Endothelial cell of umbilical vein (primary cell): ENCODE measurements around the gene BET1. TPM values are rescaled to one million over a fixed set of nuclear protein-coding genes. Genes with fewer than 3 reads are reported as not detected.

Experiments
- BruUV-seq: library from RNA; stranded (reverse); fragments of 400-500 nt; replicated peaks from 2 replicates; lab custom pipeline; 2021; lab: Mats Ljungman, UMichigan
- CTCF ChIA-PET: fragments of 300-600, 350-600 bp; sonication (Branson Sonifier 250); formaldehyde crosslinking; loops from one replicate; lab custom pipeline; 2021; ENCODE audit warnings: antibody characterized with exemption, inconsistent platforms; lab: Charles Lee
- POLR2A ChIA-PET: fragments of 300-600, 350-600 bp; sonication (Branson Sonifier 250); formaldehyde crosslinking; loops from one replicate; lab custom pipeline; 2021; ENCODE audit warnings: antibody characterized with exemption, inconsistent platforms; lab: Charles Lee
- DNase-seq: peaks from one replicate; pipeline ENCODE4 v3.0.0-alpha.2; 2011; ENCODE audit warnings: low read depth, low spot score
- FAIRE-seq: peaks from 2 replicates; lab custom pipeline; 2011; peaks lifted over from hg19 to GRCh38; lab: Jason Lieb, UNC
- H2AFZ ChIP-seq: 2 replicates; pipeline ENCODE4 v1.6.0; 2012; ENCODE audit warnings: low read depth, low read length, control low read depth, inconsistent platforms
- H3K27ac ChIP-seq: 2 replicates; pipeline ENCODE4 v1.5.1; 2011; ENCODE audit warnings: low read depth, mild to moderate bottlenecking, control low read depth, low read length, moderate library complexity; ENCODE audit not compliant: insufficient read depth
- H3K27me3 ChIP-seq, 2 experiments: 2 replicates each; pipeline versions ENCODE4 v1.6.0 to v1.6.1; 2011; ENCODE audit warnings: low read length in 2 of 2, mixed read lengths in 1 of 2; ENCODE audit not compliant: control insufficient read depth in 2 of 2, insufficient read depth in 2 of 2
- H3K36me3 ChIP-seq, 2 experiments: 2 replicates in 1 of 2; 3 replicates in 1 of 2; pipeline ENCODE4 v1.5.1; 2011; ENCODE audit warnings: low read length in 2 of 2, mild to moderate bottlenecking in 1 of 2, moderate library complexity in 1 of 2; ENCODE audit not compliant: control insufficient read depth in 2 of 2, insufficient read depth in 2 of 2; ENCODE audit errors: extremely low read depth in 1 of 2
- H3K4me1 ChIP-seq: 3 replicates; pipeline ENCODE4 v1.5.1; 2011; ENCODE audit warnings: mild to moderate bottlenecking, low read length; ENCODE audit not compliant: control insufficient read depth, insufficient read depth; ENCODE audit errors: extremely low read depth
- H3K4me2 ChIP-seq: 2 replicates; pipeline ENCODE4 v1.6.1; 2011; ENCODE audit warnings: low read length, control low read depth, mixed read lengths; ENCODE audit not compliant: insufficient read depth
- H3K4me3 ChIP-seq, 3 experiments: fragments of 200-600 bp in 1 of 3; sonication (generic), shearing (Covaris generic) in 1 of 3; replicated peaks in 1 of 3; 2 replicates each; pipeline ENCODE4 v1.5.1; 2011 to 2016; ENCODE audit warnings: control low read depth in 3 of 3, low read length in 3 of 3, mild to moderate bottlenecking in 2 of 3, inconsistent platforms in 1 of 3, low read depth in 1 of 3, moderate library complexity in 1 of 3; ENCODE audit not compliant: insufficient read depth in 1 of 3
- H3K79me2 ChIP-seq: 2 replicates; pipeline ENCODE4 v1.6.0; 2012; ENCODE audit warnings: low read length, inconsistent platforms; ENCODE audit not compliant: control insufficient read depth, insufficient read depth
- H3K9ac ChIP-seq: replicated peaks from 2 replicates; pipeline ENCODE3; 2011; ENCODE audit warnings: low read length, control low read depth; ENCODE audit not compliant: insufficient read depth; ENCODE audit errors: extremely low read depth
- H3K9me1 ChIP-seq: replicated peaks from 3 replicates; pipeline ENCODE4 v1.6.0; 2011; ENCODE audit warnings: mild to moderate bottlenecking, low read length; ENCODE audit not compliant: control insufficient read depth, insufficient read depth; ENCODE audit errors: extremely low read depth
- H3K9me3 ChIP-seq: replicated peaks from 2 replicates; pipeline ENCODE4 v1.5.1; 2012; ENCODE audit warnings: low read length, inconsistent platforms; ENCODE audit not compliant: control insufficient read depth, insufficient read depth
- H4K20me1 ChIP-seq: replicated peaks from 2 replicates; pipeline ENCODE3; 2011; ENCODE audit warnings: mild to moderate bottlenecking, low read length; ENCODE audit not compliant: control insufficient read depth, insufficient read depth; ENCODE audit errors: extremely low read depth
- EZH2 ChIP-seq: IDR thresholded peaks from 2 replicates; pipeline ENCODE4 v1.6.1; 2012; ENCODE audit warnings: borderline replicate concordance, low read depth, mild to moderate bottlenecking, moderate library complexity, low read length, inconsistent platforms; ENCODE audit not compliant: severe bottlenecking
- FOS ChIP-seq: IDR thresholded peaks from 2 replicates; pipeline ENCODE4 v1.6.1; 2011; ENCODE audit warnings: mild to moderate bottlenecking, low read length, moderate library complexity, borderline replicate concordance; ENCODE audit not compliant: insufficient read depth
- GATA2 ChIP-seq: IDR thresholded peaks from 2 replicates; pipeline ENCODE4 v1.7.0; 2011; ENCODE audit warnings: low read depth, mild to moderate bottlenecking, moderate library complexity, mixed read lengths, low read length; ENCODE audit not compliant: insufficient read length, insufficient read depth
- JUN ChIP-seq: IDR thresholded peaks from 2 replicates; pipeline ENCODE4 v1.6.1; 2011; ENCODE audit warnings: borderline replicate concordance, low read depth; ENCODE audit not compliant: insufficient read length, insufficient read depth
- MYC ChIP-seq: IDR thresholded peaks from one replicate; pipeline ENCODE4 v1.6.1; 2011; ENCODE audit warnings: mild to moderate bottlenecking, low read depth, low read length
- POLR2A ChIP-seq: IDR thresholded peaks from 2 replicates; pipeline ENCODE4 v1.6.1; 2012; ENCODE audit warnings: low read depth, mild to moderate bottlenecking, control low read depth, low read length
- POLR2AphosphoS5 ChIP-seq: IDR thresholded peaks from 2 replicates; pipeline ENCODE4 v1.6.1; 2012; ENCODE audit warnings: low read depth, mild to moderate bottlenecking, control low read depth, low read length, moderate library complexity; ENCODE audit not compliant: insufficient read depth
- dilution Hi-C: fragments of 300-500 bp; cut with MboI; formaldehyde crosslinking; loops from one replicate; pipeline ENCODE4 v1.15.0; 2019; ENCODE audit warnings: low sequenced_read_pairs; ENCODE audit not compliant: extremely low pct_ligation_motif_present
- intact Hi-C: fragments of 100-400 bp; cut with micrococcal nuclease; formaldehyde crosslinking; loops from one replicate; pipeline ENCODE4 v1.10.0; 2022
- polyA plus RNA-seq, 4 experiments: library from polyadenylated mRNA; depleted of rRNA in 3 of 4; stranded (reverse) in 3 of 4; unstranded in 1 of 4; fragments of >200 nt; gene quantifications; 2 replicates each; pipeline versions ENCODE4 v1.2.1 to v1.2.3, GENCODE V29; 2011 to 2012; ENCODE audit warnings: missing spikeins in 1 of 4
- total RNA-seq: library from RNA; stranded (reverse); gene quantifications from 2 replicates; pipeline ENCODE4 v1.2.3, GENCODE V29; 2021
- TF ChIP-seq, protein P1 (sequence below): IDR thresholded peaks from 2 replicates; pipeline ENCODE4 v1.6.1; 2011; ENCODE audit not compliant: insufficient read depth, insufficient read length
- TF ChIP-seq, protein P2 (sequence below), 2 donors: IDR thresholded peaks; 1 replicate in 1 of 2; 2 replicates in 1 of 2; pipeline ENCODE4 v1.5.1; 2011; ENCODE audit warnings: low read length in 2 of 2, mild to moderate bottlenecking in 2 of 2, moderate library complexity in 2 of 2, control low read depth in 1 of 2, inconsistent platforms in 1 of 2, low read depth in 1 of 2; ENCODE audit not compliant: insufficient read depth in 1 of 2; ENCODE audit errors: extremely low read depth in 1 of 2

Gene BET1
- total and polyA plus RNA-seq, 2 donors (not counting 3 experiments of a cell fraction or from before 2014, with no cell fraction given) = 21.9 to 28.4 TPM

DNA sequence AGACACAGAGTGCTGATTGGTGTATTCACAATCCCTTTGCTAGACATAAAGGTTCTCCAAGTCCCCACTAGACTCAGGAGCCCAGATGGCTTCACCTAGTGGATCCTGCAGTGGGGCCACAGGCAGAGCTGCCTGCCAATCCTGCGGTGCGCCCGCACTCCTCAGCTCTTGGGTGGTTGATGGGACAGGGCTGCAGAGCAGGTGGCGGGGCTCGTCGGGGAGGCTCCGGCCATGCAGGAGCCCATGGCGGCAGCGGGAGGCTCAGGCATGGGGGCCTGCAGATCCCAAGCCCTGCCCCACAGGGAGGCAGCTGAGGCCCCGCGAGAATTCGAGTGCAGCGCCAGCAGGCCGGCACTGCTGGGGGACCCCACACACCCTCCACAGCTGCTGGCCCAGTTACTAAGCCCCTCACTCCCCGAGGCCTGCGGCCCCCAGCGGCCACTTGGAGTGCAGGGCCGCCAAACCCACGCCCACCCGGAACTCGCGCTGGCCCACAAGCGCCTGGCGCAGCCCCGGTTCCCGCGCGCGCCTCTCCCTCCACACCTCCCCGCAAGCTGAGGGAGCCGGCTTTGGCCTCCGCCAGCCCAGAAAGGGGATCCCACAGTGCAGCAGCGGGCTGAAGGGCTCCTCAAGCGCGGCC, 7.7 kb upstream of the BET1 start:
- Histone ChIP-seq H3K9ac (no peak overlapping the region), H3K27ac (no peak overlapping the region), H3K9me3 (no peaks in the 10 kb centered on the region), H3K27me3 (peaks cover 5 to 12% of the 10 kb centered on the region in 2 experiments), H3K79me2 (no peaks in the 10 kb centered on the region), H3K4me3 (no peak overlapping the region), H3K4me1 (no peaks in the 10 kb centered on the region), H3K4me2 (no peak overlapping the region), H3K9me1 (no peaks in the 10 kb centered on the region), H2AFZ (no peak overlapping the region), H4K20me1 (no peaks in the 10 kb centered on the region), H3K36me3 (no peaks in the 10 kb centered on the region)
- TF ChIP-seq JUN (no peak), GATA2 (no peak), FOS (no peak)
- no peak for DNase-seq
- dilution Hi-C loops (no loop called here), intact Hi-C loops (no loop called here)
- POLR2A ChIA-PET = interaction anchor here (0.9 kb wide), 1 partner anchor 35 kb away, joined by 3 read pairs; no protein-coding TSS in a partner anchor
- CTCF ChIA-PET = interaction anchor here (1.2 to 2.3 kb wide), 3 partner anchors 109 to 212 kb away, joined by 3 to 13 read pairs (median 4); no protein-coding TSS in a partner anchor
- no peak for FAIRE-seq
- no TSS peak for BruUV-seq

DNA sequence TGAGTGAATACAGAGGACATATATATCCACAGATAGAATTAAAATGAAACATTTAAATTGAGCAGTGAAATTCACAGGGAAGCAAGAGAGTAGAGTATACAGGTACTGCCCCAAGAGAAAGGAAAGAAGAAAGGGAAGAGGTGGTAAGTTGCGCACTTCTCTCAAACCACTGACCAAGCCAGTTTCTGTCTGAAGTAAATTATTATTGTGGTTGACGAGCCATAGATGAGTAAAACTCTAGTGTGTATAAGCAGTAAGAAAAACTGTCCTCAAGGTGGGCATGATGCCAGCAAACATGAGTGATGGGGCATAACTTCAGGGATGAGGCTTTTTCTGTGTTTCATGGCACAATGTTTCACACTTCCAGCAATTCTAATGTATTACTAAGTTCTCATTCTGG, 4.4 kb upstream of the BET1 start:
- no peaks in the 10 kb centered on the region for H3K9me1 ChIP-seq
- H3K27me3 ChIP-seq = peaks cover 16 to 26% of the 10 kb centered on the region in 2 experiments
- no peak overlapping the region for H3K27ac ChIP-seq
- peaks cover 7% of the 10 kb centered on the region for H3K4me1 ChIP-seq
- TF ChIP-seq GATA2 (no peak), MYC (no peak), EZH2 (no peak), POLR2A (no peak), POLR2AphosphoS5 (no peak), JUN (no peak), FOS (no peak)
- TF ChIP-seq, protein P1, sequence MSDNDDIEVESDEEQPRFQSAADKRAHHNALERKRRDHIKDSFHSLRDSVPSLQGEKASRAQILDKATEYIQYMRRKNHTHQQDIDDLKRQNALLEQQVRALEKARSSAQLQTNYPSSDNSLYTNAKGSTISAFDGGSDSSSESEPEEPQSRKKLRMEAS = no peak
- TF ChIP-seq, protein P2, sequence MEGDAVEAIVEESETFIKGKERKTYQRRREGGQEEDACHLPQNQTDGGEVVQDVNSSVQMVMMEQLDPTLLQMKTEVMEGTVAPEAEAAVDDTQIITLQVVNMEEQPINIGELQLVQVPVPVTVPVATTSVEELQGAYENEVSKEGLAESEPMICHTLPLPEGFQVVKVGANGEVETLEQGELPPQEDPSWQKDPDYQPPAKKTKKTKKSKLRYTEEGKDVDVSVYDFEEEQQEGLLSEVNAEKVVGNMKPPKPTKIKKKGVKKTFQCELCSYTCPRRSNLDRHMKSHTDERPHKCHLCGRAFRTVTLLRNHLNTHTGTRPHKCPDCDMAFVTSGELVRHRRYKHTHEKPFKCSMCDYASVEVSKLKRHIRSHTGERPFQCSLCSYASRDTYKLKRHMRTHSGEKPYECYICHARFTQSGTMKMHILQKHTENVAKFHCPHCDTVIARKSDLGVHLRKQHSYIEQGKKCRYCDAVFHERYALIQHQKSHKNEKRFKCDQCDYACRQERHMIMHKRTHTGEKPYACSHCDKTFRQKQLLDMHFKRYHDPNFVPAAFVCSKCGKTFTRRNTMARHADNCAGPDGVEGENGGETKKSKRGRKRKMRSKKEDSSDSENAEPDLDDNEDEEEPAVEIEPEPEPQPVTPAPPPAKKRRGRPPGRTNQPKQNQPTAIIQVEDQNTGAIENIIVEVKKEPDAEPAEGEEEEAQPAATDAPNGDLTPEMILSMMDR (IDR thresholded peaks at IDR 0.05; ENCODE audit: extremely low read depth in 1 of 2, insufficient read depth in 1 of 2, low read depth in 1 of 2, low read length in 2 of 2) = no peak
- no peak overlapping the region for H3K4me2 ChIP-seq
- no peak for FAIRE-seq
- intact Hi-C loops (no loop called here), dilution Hi-C loops (no loop called here)
- no peak overlapping the region for H3K4me3 ChIP-seq
- ChIA-PET POLR2A (no interaction called here), CTCF (interaction anchor here (1.1 to 1.4 kb wide), 2 partner anchors 102 to 106 kb away, joined by 3 read pairs; partner anchors contain the start of gene GNGT1)
- no peak overlapping the region for H3K9ac ChIP-seq
- no TSS peak for BruUV-seq
- H3K9me3 ChIP-seq = no peaks in the 10 kb centered on the region
- H3K79me2 ChIP-seq = peaks cover 4% of the 10 kb centered on the region
- peak; percentile 17 for DNase-seq
- no peak overlapping the region for H2AFZ ChIP-seq
- no peaks in the 10 kb centered on the region for H3K36me3 ChIP-seq
- H4K20me1 ChIP-seq = no peaks in the 10 kb centered on the region
